ES-I3 (cell line): ENCODE measurements around the gene ZIC2.

Experiments
- H3K36me3 ChIP-seq: 2 replicates; pipeline ENCODE4 v1.6.1; 2013; ENCODE audit warnings: mild to moderate bottlenecking, low read length, control low read depth, moderate library complexity; ENCODE audit not compliant: insufficient read depth
- H3K4me1 ChIP-seq: 2 replicates; pipeline ENCODE4 v1.6.1; 2013; ENCODE audit warnings: mild to moderate bottlenecking, control low read depth, low read length; ENCODE audit not compliant: insufficient read depth
- H3K9ac ChIP-seq: 2 replicates; pipeline ENCODE4 v1.6.1; 2013; ENCODE audit warnings: low read depth, mild to moderate bottlenecking, low read length, moderate library complexity
- H3K9me3 ChIP-seq: 2 replicates; pipeline ENCODE4 v1.6.1; 2013; ENCODE audit warnings: mild to moderate bottlenecking, low read length, moderate library complexity; ENCODE audit not compliant: control insufficient read depth, insufficient read depth

Gene ZIC2

GRCh38 chr13:99984461-99985240 is 3.1 kb downstream of the ZIC2 start:
- Histone ChIP-seq H3K36me3 (no peaks in the 10 kb centered on the region), H3K9me3 (no peaks in the 10 kb centered on the region), H3K9ac (peak overlapping the region; percentile 66)

GRCh38 chr13:99985241-99985874 is 3.8 kb downstream of the ZIC2 start:
- no peaks in the 10 kb centered on the region for H3K9me3 ChIP-seq
- H3K9ac ChIP-seq, result peak overlapping the region; percentile 66; the same call in 1 of the 2 replicates
- peaks cover 11% of the 10 kb centered on the region for H3K4me1 ChIP-seq
- no peaks in the 10 kb centered on the region for H3K36me3 ChIP-seq

More at GRCh38 chr13:99984461-99985240, 3.1 kb downstream of the ZIC2 start:
- H3K4me1 ChIP-seq, result peaks cover 11% of the 10 kb centered on the region

- Histone ChIP-seq H3K4me1 (peaks cover 11% of the 10 kb centered on the region), H3K36me3 (no peaks in the 10 kb centered on the region), H3K9ac (0 out of 2 replicates have a peak overlapping the region, but pooled peaks have one; percentile 4), H3K9me3 (no peaks in the 10 kb centered on the region)
Observed at GRCh38 chr13:99985886-99986527, 4.4 kb downstream of the ZIC2 start.

DNA sequence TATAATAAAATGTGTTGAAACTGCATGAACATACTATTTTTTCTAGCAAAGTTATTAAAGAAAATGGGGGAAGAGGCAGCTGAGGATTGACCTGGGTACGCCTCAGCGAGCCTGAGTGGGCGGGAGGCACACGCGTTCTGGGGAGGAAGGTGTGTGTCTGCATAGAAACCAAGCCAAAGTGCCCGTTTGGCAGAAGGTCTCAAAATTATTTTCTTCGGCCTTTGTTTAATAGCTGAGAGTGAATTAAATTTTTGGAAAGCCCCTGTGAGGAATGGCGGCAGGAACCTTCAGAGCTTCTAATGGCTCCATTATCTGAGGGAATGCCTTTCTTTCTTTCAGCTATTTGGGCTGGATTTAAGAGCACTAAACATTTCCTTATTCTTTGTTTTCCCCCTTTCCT is 5.2 kb downstream of the ZIC2 start:
- no peak overlapping the region for H3K9ac ChIP-seq
- peaks cover 11% of the 10 kb centered on the region for H3K4me1 ChIP-seq
- H3K9me3 ChIP-seq, result no peaks in the 10 kb centered on the region
- no peaks in the 10 kb centered on the region for H3K36me3 ChIP-seq

GRCh38 chr13:99987154-99988019 is 5.8 kb downstream of the ZIC2 start:
- Histone ChIP-seq H3K36me3 (no peaks in the 10 kb centered on the region), H3K9me3 (no peaks in the 10 kb centered on the region), H3K4me1 (peaks cover 11% of the 10 kb centered on the region), H3K9ac (peak overlapping the region; percentile 32; the same call in 1 of the 2 replicates)

DNA sequence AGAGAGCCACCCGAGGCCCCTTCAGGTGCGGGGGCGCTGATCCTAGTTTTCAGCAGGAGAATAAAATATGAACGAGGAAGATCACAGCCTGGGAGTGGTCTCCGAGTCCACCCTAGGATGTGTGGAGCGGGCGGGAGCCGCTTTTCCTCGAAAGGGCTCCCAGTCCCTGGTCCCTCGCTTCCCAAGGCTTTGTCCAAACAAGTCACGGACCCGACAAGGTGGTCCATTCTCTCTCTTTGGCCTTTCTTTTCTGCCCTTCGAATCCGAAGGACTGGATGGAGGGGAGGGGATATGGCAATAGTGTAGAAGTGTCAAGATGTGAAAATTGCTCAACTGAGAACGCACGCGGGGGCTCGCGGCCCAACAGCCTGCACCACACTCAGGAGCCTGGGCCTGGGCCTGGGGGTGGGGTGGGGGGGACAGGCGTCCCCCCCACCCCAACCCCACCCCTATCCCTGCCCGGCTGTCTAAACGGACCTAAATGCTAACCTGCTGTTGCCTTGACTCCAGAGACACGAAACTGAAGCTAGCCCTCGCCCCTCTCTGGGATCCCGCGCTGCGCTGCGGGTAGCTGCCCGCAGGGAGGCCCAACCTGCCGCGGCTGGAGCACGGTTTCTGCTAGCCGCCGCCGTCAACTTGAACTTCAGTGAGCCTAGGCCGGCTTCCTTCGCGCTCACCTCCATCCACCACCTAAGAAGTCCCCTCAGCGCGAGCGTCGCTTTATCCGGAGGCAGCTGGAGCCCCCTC is 7.1 kb downstream of the ZIC2 start:
- Histone ChIP-seq H3K36me3 (no peaks in the 10 kb centered on the region), H3K9ac (peak overlapping the region; percentile 47; the same call in 1 of the 2 replicates), H3K4me1 (peaks cover 12% of the 10 kb centered on the region), H3K9me3 (no peaks in the 10 kb centered on the region)

DNA sequence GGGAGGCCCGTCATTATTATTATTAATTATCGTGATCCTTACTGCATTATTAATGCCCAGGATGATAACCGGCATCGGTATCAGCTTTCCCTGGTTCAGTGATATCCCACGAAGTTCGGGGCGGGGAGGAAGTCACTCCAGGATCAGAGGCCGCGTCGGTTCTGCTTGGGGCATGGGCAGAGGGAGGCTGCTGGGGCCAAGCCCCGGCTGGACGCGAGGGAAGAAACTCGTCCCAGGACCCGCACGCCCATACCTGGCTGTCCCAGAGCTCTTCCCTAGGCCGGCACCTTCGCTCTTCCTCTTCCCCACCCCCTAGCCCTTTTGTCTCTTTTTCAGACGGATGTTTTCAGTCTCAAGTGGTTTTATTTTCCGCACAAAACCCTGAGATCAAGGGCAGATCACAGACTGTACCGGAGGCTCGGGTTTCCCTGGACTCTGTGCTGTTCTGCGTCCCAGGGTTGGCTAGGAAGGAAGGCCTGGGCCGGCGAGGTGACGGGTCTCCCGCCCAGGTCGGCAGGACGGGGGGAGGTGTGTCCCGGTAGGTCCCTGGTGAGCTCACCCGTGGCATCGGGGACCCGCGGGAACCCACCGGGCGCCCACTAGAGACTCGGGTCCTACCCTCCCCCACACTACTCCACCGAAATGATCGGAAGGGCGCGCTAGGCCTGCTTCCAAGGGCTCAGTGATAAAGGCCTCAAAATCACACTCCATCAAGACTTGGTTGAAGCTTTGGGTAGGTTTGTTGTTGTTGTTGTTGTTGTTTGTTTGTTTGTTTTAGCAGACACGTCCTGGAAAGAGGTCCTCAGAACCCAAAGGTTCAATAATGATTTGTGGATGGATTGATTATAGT is 7.9 kb downstream of the ZIC2 start:
- no peaks in the 10 kb centered on the region for H3K36me3 ChIP-seq
- H3K4me1 ChIP-seq, result peaks cover 13% of the 10 kb centered on the region
- H3K9ac ChIP-seq, result peak overlapping the region; percentile 47
- no peaks in the 10 kb centered on the region for H3K9me3 ChIP-seq

GRCh38 chr13:99990126-99990977 is 8.8 kb downstream of the ZIC2 start:
- peaks cover 13% of the 10 kb centered on the region for H3K4me1 ChIP-seq
- no peaks in the 10 kb centered on the region for H3K36me3 ChIP-seq
- peak overlapping the region; percentile 47; the same call in 1 of the 2 replicates for H3K9ac ChIP-seq
- H3K9me3 ChIP-seq, result no peaks in the 10 kb centered on the region

GRCh38 chr13:99991013-99991827 is 9.6 kb downstream of the ZIC2 start:
- Histone ChIP-seq H3K4me1 (peaks cover 11% of the 10 kb centered on the region), H3K9ac (peak overlapping the region; percentile 47), H3K36me3 (no peaks in the 10 kb centered on the region), H3K9me3 (no peaks in the 10 kb centered on the region)

- no peaks in the 10 kb centered on the region for H3K9me3 ChIP-seq
- peaks cover 9% of the 10 kb centered on the region for H3K4me1 ChIP-seq
- H3K36me3 ChIP-seq, result no peaks in the 10 kb centered on the region
- H3K9ac ChIP-seq, result peak overlapping the region; percentile 47
Observed at GRCh38 chr13:99991828-99992775, 10.5 kb downstream of the ZIC2 start.

DNA sequence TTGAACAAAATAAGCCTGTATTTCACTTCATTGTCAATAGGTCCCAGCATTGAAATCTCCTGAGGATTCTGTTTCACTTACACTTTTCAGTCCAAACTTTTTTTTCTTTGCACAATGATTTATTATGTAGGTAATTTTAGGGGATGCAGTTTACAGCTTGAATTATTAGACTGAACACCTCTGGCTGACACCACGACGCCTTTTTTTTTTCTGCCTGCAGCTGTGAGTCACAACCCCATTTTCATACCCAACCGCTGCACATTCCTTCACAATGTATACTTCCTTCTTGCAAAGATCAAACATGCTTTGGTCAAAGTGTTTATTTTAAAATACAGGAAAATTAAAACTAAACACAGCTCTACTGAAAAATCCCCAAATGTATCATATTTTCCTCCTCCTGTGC is 11.4 kb downstream of the ZIC2 start:
- H3K36me3 ChIP-seq, result no peaks in the 10 kb centered on the region
- H3K9ac ChIP-seq, result no peak overlapping the region
- H3K9me3 ChIP-seq, result no peaks in the 10 kb centered on the region
- peaks cover 7% of the 10 kb centered on the region for H3K4me1 ChIP-seq
